OCI-LY1 (cell line): ENCODE data around the gene CHN2.

Experiments used
- EZH2 ChIP-seq: fragments of 200-600 bp; sonication (generic), shearing (Covaris generic); IDR thresholded peaks from 2 replicates; pipeline ENCODE4 v1.8.0; 2017; ENCODE audit warnings: borderline replicate concordance, mixed run types, mild to moderate bottlenecking, antibody characterized with exemption, low read length, moderate library complexity, mixed read lengths
- TF ChIP-seq, protein P1 (sequence below): fragments of 200-600 bp; sonication (generic), shearing (Covaris generic); IDR thresholded peaks from 2 replicates; pipeline ENCODE4 v1.5.1; 2017; ENCODE audit warnings: mild to moderate bottlenecking, antibody characterized with exemption, low read length, moderate library complexity, mixed read lengths

- TF ChIP-seq, protein P1, sequence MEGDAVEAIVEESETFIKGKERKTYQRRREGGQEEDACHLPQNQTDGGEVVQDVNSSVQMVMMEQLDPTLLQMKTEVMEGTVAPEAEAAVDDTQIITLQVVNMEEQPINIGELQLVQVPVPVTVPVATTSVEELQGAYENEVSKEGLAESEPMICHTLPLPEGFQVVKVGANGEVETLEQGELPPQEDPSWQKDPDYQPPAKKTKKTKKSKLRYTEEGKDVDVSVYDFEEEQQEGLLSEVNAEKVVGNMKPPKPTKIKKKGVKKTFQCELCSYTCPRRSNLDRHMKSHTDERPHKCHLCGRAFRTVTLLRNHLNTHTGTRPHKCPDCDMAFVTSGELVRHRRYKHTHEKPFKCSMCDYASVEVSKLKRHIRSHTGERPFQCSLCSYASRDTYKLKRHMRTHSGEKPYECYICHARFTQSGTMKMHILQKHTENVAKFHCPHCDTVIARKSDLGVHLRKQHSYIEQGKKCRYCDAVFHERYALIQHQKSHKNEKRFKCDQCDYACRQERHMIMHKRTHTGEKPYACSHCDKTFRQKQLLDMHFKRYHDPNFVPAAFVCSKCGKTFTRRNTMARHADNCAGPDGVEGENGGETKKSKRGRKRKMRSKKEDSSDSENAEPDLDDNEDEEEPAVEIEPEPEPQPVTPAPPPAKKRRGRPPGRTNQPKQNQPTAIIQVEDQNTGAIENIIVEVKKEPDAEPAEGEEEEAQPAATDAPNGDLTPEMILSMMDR = no peak
- no peak for TF ChIP-seq EZH2
Measured at GRCh38 chr7:29445736-29446135, 251.2 kb downstream of the CHN2 start.
